HL-60 (cell line): ENCODE data around the gene CYP4X1.

Source experiments
- DNase-seq, 2 experiments: peaks; one replicate each; pipeline ENCODE4 v3.0.0-alpha.2; 2010 to 2020; ENCODE audit warnings: low read depth in 1 of 2, low spot score in 1 of 2
- H3K27ac ChIP-seq: fragments of 250-450 bp; sonication (Bioruptor Pico); replicated peaks from 2 replicates; pipeline ENCODE4 v1.5.1; 2020; ENCODE audit warnings: mild to moderate bottlenecking, moderate library complexity
- H3K27me3 ChIP-seq: fragments of 250-450 bp; sonication (Bioruptor Pico); 2 replicates; pipeline ENCODE4 v1.5.1; 2021; ENCODE audit warnings: mild to moderate bottlenecking, moderate library complexity; ENCODE audit not compliant: insufficient read depth, poor library complexity, severe bottlenecking
- H3K4me3 ChIP-seq: replicated peaks from 2 replicates; pipeline ENCODE4 v1.5.1; 2011; ENCODE audit warnings: mild to moderate bottlenecking, control low read depth, low read length; ENCODE audit not compliant: insufficient read depth
- GABPA ChIP-seq: IDR thresholded peaks from 2 replicates; pipeline ENCODE4 v1.6.1; 2012; ENCODE audit warnings: low read depth
- POLR2AphosphoS5 ChIP-seq: IDR thresholded peaks from 2 replicates; pipeline ENCODE4 v1.6.1; 2012; ENCODE audit warnings: low read depth
- SPI1 ChIP-seq: IDR thresholded peaks from 2 replicates; pipeline ENCODE4 v1.6.1; 2012; ENCODE audit warnings: low read depth, mild to moderate bottlenecking, borderline replicate concordance
- TF ChIP-seq, protein P1 (sequence below): IDR thresholded peaks from 2 replicates; pipeline ENCODE4 v1.6.1; 2012; ENCODE audit warnings: low read depth; ENCODE audit not compliant: insufficient replicate concordance
- TF ChIP-seq, protein P2 (sequence below): IDR thresholded peaks from one replicate; pipeline ENCODE4 v1.5.1; 2011; ENCODE audit warnings: low read length, control low read depth, inconsistent platforms; ENCODE audit not compliant: insufficient read depth

The CYP4X1 gene

DNA sequence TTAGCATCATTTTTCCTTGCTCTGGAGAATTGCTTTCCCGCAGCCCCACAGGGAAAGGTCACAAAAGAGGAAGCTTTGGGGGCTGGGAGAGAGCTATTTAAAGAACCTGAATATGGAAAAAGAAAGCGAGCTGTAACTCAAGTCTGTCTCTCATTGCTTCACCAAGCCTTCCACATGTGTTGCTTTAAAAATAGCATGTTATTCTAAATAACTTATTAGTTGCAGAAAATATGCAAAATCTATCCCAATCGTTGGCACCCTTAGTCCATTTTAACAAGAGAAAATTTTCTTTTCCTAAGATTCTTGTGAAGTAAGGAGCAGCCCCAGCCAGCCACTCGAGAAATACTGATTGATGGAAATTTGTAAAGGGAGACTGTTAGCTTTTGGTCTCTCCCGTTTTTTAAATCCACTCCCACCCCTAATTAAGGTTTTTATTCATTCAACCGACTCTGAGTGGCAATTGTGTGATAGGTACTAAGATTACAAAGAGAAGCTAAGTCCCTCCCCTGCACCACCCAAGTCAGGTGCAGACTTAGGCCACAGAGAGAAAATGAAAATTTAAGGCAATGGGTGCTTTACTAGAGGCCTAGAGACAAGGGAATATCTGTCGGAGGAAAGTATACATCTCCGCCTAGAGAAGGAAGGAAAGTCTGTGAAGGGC, 802 bp downstream of the CYP4X1 start:
- Histone ChIP-seq H3K27me3 (peaks cover 8% of the 10 kb centered on the region), H3K27ac (no peak overlapping the region), H3K4me3 (no peak overlapping the region)
- no peak for DNase-seq
- TF ChIP-seq GABPA (no peak), POLR2AphosphoS5 (no peak)
- TF ChIP-seq, protein P1, sequence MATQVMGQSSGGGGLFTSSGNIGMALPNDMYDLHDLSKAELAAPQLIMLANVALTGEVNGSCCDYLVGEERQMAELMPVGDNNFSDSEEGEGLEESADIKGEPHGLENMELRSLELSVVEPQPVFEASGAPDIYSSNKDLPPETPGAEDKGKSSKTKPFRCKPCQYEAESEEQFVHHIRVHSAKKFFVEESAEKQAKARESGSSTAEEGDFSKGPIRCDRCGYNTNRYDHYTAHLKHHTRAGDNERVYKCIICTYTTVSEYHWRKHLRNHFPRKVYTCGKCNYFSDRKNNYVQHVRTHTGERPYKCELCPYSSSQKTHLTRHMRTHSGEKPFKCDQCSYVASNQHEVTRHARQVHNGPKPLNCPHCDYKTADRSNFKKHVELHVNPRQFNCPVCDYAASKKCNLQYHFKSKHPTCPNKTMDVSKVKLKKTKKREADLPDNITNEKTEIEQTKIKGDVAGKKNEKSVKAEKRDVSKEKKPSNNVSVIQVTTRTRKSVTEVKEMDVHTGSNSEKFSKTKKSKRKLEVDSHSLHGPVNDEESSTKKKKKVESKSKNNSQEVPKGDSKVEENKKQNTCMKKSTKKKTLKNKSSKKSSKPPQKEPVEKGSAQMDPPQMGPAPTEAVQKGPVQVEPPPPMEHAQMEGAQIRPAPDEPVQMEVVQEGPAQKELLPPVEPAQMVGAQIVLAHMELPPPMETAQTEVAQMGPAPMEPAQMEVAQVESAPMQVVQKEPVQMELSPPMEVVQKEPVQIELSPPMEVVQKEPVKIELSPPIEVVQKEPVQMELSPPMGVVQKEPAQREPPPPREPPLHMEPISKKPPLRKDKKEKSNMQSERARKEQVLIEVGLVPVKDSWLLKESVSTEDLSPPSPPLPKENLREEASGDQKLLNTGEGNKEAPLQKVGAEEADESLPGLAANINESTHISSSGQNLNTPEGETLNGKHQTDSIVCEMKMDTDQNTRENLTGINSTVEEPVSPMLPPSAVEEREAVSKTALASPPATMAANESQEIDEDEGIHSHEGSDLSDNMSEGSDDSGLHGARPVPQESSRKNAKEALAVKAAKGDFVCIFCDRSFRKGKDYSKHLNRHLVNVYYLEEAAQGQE: no peak

GRCh38 chr1:47030170-47030805, 6.8 kb downstream of the CYP4X1 start:
- TF ChIP-seq POLR2AphosphoS5 (no peak), GABPA (no peak), SPI1 (no peak)
- TF ChIP-seq, protein P1: no peak
- TF ChIP-seq, protein P2, sequence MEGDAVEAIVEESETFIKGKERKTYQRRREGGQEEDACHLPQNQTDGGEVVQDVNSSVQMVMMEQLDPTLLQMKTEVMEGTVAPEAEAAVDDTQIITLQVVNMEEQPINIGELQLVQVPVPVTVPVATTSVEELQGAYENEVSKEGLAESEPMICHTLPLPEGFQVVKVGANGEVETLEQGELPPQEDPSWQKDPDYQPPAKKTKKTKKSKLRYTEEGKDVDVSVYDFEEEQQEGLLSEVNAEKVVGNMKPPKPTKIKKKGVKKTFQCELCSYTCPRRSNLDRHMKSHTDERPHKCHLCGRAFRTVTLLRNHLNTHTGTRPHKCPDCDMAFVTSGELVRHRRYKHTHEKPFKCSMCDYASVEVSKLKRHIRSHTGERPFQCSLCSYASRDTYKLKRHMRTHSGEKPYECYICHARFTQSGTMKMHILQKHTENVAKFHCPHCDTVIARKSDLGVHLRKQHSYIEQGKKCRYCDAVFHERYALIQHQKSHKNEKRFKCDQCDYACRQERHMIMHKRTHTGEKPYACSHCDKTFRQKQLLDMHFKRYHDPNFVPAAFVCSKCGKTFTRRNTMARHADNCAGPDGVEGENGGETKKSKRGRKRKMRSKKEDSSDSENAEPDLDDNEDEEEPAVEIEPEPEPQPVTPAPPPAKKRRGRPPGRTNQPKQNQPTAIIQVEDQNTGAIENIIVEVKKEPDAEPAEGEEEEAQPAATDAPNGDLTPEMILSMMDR: no peak
- Histone ChIP-seq H3K27ac (no peak overlapping the region), H3K27me3 (peaks cover 6% of the 10 kb centered on the region), H3K4me3 (no peak overlapping the region)
- DNase-seq: no peak

DNA sequence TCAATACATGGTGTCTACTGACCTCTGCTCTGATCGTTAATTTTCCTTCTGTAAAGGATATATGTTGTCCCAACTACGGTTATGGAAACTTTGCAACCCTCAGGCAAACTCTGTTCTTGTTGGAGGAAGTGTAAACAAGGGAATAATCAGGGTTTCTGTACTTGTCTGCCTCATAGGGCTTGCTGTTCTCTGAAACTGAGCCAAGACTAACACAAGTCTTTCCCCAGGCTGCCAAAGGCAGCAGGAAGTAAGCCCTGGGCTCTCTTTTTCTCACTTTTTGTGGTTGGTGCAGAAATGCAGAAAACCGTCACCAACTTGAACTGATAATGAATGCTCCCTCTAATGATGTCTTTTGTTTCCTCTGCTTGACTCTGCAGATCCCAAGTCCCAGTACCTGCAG, 7.6 kb downstream of the CYP4X1 start:
- H3K4me3 ChIP-seq: no peak overlapping the region
- DNase-seq: no peak
- no peak overlapping the region for H3K27ac ChIP-seq
- no peak for TF ChIP-seq SPI1
- no peak for TF ChIP-seq POLR2AphosphoS5
- no peak for TF ChIP-seq GABPA
- TF ChIP-seq, protein P2: no peak
- TF ChIP-seq, protein P1: no peak
- peaks cover 6% of the 10 kb centered on the region for H3K27me3 ChIP-seq
